GDM1 (cell line): ENCODE data around the gene ATP2B2.
"Not testable (repeated sequence)": the region's sequence is repeated elsewhere in the genome, so short reads cannot be mapped to it uniquely, and the experiment has no call there.

Experiments
- DNase-seq: peaks from one replicate; lab custom pipeline; 2025; lab: John Stamatoyannopoulos, UW

The ATP2B2 gene

DNA sequence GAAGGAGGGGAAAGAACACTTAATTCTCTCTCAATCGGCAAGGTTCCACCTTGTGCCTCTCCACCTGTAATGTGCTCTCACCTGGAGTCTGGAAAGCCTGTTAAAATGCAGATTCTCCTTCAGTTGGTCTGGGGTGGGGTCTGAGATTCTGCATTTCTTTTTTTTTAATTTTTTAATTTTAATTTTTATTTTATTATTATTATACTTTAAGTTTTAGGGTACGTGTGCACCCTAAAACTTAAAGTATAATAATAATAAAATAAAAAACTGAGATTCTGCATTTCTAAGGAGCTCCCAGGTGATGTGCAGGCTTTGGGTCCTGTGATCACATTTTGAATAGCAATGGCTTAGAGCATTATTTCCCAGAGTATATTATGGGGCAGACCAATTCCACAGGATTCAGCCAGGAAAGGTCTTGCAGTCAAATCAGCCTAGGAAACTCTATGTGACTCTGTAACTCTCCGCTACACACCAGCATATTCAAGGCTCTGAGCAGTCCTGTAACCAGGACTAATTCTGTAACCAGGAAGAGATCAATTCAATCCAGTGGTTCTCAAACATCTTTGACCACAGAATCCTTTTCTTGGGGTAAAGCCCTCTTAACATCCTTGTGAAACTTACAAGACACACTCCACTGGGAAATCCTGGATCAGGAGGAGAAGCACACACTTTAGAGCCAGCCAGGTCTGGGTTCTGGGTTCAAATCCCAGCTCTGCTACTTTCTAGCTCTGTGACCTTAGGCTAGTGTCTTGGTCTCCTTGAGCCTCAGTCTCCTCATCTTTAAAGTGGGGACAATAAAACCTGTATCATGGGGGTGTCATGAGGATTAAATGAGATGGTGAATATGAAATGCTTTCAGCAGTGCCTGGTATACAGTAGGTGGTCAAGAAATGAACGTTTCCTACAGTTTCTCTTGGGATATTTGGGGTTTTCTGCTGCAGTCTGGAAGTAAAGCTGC, 122.2 kb downstream of the ATP2B2 start:
- DNase-seq: no peak

DNA sequence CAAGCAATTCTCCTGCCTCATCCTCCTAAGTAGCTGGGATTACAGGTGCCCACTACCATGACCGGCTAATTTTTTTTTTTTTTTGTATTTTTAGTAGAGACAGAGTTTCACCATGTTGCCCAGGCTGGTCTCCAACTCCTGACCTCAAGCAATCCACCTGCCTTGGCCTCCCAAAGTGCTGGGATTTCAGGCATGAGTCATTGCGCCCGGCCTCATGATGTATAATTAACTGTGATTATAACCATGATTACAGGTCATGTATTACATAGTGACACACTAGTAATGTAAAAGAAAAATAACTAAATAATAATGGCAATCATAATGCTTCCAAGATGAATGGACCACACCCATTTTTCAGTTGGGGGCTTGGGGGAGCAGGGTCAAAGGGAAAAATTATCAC, 122.9 kb downstream of the ATP2B2 start:
- DNase-seq: not testable (repeated sequence)

DNA sequence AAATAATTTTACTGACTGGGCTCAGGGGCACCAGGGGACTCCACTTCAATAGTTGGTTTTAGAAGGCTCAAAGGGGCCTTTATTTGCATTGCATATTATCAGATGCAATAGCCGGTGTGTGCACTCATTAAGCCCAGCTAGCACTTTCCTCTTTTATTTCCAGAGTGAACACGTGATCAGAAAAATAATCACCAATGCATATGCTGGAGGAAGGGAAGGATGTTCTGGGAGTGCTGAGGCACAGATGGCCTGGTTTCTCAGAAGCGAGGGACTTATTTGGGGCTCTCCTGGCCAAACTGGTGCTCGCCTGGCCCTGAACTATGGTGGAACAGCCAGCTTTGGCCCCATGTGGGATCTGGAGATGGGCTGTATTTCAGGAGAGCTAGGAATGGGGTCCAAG, 124.0 kb downstream of the ATP2B2 start:
- DNase-seq: no peak

DNA sequence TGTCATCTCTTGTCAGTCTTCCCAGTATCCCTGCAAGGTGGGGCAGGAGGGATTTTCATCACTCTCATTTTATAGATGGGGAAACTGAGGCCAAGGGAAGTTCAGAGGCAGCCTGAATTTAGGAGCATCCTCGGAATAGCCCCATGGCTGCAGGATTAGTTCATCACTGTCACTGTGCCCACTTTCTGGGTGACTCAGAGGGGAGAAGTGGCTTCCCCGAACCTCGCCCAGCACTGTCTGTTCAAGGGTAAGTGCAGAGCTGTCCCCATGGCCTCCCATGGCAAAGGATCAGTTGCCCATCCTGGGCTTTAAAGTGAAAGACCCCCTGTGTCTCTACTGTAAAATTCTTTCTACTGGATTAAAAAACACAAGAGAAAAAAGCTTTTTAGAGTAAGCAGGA, 124.5 kb downstream of the ATP2B2 start:
- no peak for DNase-seq

DNA sequence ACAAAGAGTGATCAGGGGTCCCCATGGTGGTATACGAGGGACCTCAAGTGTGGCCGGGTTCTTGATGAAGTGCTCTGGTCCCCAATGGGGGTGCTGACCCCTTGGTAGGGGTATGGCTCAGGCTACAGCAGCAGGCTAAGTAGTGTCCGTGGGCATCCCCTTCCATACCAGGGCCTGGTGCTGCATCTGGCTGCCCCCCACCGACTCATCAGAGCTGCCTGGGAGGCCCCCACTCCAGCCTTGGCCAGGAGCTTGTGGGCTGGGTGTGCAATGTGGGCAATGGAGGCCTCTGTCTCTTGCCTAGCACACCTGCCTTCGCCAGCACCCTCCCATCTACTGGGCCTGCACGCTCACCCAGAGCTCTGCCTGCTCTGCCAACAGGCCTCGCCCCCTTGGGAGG, 125.4 kb downstream of the ATP2B2 start:
- no peak for DNase-seq

DNA sequence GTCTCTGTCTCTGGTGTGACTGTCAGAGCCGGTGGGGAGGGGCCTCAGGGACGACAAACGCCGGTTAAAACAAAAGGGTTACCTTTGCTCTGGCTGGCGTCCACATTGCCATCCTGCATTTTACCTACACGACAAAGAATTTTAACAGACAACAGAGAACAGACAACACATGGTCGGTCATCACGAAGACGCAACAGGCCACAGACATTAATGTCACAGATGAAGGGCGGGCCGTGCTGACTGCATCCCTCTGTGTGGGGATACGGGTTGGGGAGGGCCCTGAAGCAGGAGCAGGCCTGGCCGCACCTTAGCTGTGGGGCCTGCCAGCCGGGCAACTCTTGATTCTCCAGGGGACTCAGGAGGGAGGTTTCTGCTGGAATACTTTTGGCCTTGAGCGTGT, 126.2 kb downstream of the ATP2B2 start:
- DNase-seq: no peak

DNA sequence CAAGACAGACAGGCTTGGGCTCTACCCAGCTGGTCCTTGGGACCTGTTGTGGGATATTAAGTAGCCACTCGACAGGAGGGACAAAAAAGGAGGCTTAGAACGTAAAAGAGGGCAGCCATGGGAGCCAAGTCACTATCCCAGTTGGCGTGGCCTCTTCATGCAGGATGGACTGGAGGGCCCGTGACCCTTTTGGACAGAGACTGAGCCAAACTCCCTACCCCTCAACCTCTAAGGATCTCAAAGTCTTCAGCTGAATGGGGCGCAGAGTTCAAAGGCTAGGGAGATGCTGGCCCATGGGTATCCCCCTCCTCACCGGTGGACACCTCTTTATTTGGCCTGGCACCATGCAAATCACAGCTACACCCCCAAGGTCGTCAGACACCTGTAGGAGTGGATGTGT, 126.6 kb downstream of the ATP2B2 start:
- no peak for DNase-seq

DNA sequence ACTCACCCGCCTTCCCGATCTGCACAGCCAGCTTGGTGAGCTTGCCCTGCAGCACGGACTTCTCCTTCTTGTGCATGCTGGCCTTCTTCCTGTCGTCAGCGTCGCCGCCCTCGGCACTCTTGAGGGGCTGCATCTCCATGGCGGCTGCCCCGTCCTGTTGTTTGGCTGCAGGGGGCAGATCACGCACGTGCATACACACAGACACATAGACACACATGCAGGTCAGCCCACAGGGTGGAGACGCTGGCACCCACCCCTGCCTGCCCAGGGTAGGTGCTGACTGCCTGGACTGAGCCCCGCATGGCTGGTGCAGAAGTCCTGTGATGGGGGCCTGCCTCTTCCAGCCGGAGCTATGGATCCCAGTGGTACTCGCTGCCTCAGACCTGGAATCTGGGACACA, 127.1 kb downstream of the ATP2B2 start:
- no peak for DNase-seq

DNA sequence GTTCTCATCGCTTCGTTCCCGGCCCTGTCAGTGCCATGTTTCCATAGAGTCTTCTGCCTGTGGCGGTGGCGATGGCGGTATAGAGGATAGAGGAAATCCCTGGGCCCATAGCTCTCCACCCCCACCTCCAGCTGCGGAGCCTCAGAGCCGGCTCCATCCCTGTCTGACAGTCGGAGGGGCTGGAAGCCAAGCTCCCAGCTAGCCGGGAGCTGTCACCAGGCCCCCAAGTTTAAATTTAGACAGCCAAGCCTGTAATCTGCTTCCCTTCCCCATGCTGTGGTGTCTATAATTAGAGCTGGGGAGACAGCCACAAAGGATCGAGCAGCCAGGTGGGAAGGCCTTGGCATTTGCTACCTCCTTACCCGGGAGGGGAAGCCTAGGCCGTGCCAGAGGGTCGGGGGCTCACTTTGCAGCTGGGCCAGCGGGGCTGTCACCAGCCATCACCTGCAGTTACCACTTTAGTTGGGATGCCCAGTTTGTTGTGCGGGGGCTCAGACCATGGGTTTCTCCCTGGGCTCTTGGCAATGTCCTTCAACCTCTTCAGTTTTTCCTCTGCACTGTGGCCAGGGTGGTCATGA, 128.1 kb downstream of the ATP2B2 start:
- no peak for DNase-seq

DNA sequence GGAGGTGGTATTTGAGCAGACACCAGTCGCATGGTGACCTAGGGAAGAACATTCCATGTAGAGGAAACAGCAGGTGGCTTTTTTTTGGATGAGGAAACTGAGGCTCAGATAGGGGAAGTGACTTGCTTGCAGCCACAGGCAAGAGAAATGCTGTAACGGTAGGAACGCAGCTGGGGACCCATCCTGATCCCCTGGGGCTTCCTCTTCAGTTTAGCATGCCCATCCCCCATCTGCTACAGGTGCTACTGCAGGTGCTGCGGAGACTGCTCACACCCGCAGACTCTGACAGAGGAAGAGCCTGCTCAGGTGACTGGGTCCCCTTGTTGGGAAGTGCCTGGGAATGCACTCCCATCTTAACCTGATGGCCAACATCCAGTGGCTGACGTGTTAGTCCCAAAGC, 129.0 kb downstream of the ATP2B2 start:
- no peak for DNase-seq

DNA sequence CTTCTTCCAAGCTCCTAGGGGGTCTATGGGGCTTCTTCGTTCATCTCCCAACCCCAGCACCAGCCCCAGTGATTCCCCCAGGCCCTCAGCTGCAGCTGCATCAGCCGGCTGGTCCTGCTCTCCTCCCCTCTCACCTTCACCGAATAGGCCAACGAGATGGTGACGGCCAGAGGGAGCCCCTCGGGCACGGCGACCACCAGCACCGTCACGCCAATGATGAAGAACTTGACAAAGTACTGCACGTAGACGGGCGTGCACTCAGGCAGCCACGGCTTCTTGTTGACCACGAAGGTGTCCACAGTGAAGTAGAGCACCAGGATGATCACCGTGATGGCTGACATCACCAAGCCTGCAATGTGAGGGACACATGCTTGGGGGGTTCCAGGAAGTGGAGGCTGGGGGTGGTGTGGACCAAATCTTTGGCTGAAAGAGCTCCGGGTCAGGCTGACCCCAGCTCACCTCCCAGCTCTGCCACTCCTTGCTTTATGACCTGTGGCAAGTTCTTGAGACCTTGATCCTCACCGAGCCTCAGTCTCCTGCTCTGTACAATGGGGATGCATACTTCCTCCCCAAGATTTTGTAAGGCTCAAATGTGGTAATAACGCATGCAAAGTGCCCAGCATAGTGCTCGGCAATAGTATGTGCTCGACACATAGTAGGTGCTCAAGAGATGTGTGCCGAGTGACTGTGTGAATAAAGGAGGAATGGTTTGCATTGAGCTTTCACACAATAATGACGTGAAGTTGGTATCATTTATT, 129.9 kb downstream of the ATP2B2 start:
- no peak for DNase-seq

DNA sequence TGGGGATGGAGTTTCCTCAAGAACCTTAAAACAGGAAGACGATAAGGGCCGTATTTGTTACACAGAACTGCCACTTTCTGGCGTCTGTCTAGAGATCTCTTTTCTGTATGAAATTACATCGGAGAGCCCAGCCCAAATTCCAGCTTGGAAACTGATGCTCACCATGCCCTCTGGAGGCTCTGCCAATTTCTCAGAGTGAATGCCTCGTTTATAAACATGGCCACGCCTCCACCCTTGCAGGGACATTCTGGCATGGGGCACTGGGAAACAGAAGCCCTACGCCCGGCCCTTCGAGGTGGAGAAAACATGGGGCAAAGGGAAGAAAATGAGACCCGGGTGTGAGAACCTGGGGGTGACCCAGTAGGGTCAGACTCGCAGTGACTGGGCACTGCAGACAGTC, 131.1 kb downstream of the ATP2B2 start:
- no peak for DNase-seq

DNA sequence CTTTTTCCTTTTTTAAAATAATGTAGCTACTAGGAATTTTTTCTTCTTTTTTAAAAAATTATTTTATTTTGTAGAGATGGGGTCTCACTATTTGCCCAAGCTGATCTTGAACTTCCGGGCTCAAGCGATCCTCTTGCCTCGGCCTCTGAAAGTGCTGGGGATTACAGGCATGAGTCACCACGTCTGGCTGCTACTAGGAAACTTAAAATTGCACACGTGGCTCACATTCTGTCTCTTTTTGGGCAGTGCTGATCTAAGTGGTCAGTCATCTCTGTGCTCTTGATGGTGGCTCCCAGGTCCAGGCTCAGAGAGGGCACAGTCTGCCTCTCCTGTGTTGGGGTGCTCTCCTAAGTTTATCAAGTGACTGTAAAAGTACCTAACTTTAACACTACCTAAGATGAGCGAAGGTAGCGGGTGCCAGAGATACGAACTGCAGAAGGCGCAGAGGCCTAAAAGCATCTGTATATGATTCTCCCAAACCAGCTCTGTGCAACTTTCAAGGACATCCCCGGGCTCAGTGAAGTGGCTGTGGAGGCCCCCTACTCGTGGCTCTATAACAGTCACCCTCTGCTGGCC, 131.6 kb downstream of the ATP2B2 start:
- no peak for DNase-seq

DNA sequence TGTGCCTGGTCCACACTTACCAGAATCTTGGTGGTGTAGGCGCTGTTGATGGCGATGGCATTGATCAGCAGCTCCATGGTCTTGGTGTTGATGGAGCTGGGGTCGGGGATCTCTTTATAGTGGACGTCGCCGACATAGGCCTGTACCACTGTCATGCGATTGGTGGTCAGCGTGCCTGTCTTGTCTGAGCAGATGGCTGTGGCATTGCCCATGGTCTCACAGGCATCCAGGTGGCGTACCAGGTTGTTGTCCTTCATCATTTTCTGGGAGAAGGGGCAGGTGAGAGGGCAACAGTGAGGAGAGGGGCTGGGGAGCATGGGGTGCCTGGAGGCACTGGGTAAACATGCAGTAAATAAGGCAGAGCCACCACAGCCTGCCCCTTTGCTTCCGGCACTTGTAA, 133.6 kb downstream of the ATP2B2 start:
- no peak for DNase-seq

DNA sequence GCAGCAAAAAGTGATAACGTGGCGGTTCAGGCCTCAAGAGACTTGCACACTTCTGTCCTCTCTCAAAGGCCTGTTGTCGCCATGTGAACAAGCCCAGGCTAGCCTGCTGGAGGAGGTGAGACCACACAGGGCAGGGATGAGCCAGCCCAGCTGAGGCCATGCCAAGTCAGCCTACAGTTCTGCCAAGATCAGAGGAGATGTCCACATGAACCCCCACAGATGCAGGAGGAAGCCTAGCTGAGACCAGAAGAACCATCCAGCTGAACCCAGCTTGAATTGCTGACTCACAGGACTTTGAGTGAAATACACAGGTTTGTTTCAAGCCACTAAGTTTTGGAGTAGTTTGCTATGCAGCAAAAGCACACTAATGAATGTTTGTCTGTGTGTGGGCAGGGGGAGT, 134.2 kb downstream of the ATP2B2 start:
- DNase-seq: no peak

DNA sequence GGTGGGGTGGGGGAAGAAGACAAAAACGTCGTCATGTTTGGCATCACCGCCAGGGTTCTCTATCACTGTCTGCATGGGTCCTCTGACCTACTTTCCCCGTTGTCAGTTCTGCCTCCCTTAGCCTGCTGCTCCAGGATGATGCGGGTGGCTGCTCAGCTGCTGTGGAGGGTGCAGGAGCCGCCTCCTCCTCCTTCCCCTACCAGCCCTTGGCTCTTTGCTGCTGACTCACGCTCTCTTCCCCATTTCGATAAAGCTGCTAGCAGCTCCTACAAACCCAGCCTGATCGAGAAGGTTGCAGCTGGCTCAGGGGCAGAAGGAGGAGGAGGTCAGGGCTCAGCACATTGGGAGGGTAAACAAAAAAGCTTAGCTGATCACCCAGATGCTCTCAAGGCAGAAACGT, 135.0 kb downstream of the ATP2B2 start:
- DNase-seq: peak; percentile 68

DNA sequence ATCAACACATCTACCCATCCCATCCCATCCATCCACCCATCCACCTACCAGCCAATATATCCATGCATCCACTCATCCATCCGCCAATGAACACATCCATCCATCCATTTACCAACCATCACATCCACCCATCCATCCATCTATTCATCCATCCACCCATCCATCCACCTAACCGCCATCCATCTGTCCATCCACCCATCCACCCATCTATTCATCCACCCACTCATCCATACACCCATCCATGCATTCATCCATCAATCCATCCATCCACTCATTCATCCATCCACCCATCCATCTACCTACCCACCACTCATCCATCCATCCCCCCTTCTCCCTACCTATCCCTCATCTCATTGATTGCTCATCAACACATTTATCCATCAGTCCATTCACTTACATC, 136.9 kb downstream of the ATP2B2 start:
- DNase-seq: no peak

DNA sequence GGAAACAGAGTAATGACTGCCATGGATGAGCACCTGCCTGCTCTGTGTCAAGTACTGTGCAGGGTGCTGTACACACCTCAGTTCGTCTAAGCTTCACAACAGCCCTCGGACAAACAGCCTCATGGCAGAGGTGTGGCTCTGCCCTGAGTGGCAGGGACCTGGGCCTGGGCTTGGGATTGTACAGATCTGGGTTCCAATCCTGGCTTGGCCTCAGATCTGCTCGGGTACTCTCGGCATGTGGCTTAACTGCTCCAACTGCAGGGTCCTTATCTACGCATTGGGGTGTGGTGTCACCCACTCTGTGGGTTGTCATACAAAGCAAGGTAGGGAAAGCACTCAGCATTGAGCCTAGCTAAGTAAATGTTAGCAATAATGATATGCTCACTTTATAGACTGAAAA, 137.9 kb downstream of the ATP2B2 start:
- no peak for DNase-seq

DNA sequence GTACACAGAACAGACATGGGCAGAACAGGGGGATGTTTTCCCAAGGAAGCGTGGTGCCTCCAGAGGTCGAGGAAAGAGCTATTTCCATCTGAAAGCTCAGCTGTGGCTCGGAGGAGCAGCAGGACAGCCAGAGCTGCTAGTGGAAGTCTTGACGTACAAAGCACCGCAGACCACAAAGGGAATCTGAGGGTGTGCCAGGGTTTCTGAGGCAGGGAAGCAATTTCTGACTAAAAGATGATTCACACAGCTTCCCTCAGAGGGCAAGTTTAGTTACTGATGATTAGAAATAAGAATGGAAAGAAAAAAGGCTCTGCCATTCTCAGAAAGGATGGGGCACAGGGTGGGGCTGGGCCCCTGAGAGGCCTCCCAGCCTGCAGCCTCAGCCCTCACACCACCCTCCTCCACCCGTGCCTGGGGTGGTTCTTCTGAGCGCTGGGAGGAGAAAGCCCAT, 138.7 kb downstream of the ATP2B2 start:
- peak; percentile 64 for DNase-seq

DNA sequence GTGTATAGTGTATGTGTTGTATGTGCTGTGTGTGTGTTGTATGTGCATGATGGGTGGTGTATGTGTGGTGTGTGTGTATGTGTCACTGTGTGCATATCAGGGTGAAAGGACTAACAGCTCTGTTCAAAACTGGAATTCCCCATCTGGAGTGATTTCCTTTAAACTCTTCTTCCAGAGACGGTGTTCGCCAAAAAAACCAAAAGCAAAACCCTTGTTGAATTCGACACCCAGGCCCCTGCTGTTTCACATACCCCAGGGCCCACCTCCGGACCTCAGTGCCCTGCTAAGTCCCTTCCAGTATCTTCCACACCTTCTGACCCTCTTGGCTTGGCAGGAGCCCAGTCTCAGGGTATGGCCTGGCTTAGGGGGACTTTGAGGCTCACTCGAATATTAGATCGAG, 139.6 kb downstream of the ATP2B2 start:
- no peak for DNase-seq

DNA sequence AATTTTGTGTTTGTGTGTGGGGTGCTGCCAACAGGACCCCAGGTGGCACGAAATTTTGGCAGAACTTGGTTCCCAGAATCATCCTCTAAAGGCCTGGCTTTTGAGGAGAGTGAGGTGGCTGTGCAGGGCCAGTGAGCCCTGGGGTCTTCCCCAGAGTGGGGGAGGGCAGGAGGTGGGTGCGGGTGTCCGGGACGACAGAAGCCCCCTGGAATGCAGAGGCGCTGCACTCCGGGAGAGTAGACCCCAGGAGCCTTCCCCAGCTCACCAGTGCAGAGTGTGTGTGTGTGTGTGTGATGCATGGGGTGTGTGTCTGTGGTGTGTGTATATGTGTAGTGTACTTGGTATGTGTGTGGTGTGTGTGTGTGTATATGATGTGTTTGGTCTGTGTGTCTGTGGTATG, 140.1 kb downstream of the ATP2B2 start:
- DNase-seq: no peak

DNA sequence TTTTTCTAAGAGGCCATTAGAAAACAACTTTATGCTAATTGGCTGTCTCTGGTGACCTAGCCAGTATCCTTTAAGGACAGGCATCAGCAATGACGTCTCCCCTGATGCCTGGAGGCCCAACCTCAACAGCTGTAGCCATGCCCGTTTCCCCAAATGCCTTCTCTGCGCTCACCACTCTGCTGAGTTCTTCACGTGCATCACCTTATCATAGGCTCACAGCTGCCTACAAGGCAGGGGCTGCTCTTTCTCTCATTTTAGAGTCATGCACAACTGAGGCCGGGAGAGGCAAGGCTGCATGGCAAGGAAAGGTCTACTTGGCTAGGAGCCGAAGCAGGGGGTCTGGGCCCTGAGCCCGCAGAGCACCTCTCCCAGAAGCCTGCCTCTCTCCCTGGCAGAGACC, 140.6 kb downstream of the ATP2B2 start:
- DNase-seq: no peak

DNA sequence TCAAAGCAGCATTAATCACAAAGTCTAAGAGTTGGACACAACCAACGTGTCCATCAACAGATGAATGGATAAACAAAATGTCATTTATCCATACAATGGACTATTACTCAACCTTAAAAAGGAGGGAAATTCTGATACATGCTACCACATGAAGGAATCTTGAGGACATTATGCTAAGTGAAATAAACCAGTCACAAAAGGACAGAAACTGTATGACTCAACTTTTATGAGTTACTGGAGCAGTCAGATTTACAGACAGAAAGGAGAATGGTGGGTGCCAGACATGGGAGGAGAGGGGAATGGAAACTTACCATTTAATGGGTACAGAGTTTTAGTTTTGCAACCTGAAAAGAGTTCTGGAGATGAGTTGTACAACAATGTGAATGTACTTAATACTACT, 141.5 kb downstream of the ATP2B2 start:
- no peak for DNase-seq
